ENCODE data around the gene PDE4A. TPM values are rescaled to one million over a fixed set of nuclear protein-coding genes. Genes with fewer than 3 reads are reported as not detected.

The PDE4A gene
- total and polyA plus RNA-seq, 2 of the 13 experiments (the other 11 are each of a cell fraction or from before 2014, with no cell fraction given) = 1.1 to 4.1 TPM

- TF ChIP-seq HNF1B (CRISPR knock-in tag; IDR thresholded peaks at IDR 0.05) (no peak), ATAD3A (CRISPR knock-in tag; IDR thresholded peaks at IDR 0.05) (no peak), NFRKB (IDR thresholded peaks at IDR 0.05) (no peak), ZNF274 (CRISPR knock-in tag; IDR thresholded peaks at IDR 0.05) (no peak; the same call in 1 of the 2 replicates), ZNF33B (CRISPR knock-in tag; IDR thresholded peaks at IDR 0.05) (no peak; the same call in 1 of the 2 replicates), ZNF660 (CRISPR knock-in tag; IDR thresholded peaks at IDR 0.05; ENCODE audit: borderline replicate concordance, low read depth) (no peak), ZNF577 (CRISPR knock-in tag; IDR thresholded peaks at IDR 0.05; ENCODE audit: borderline replicate concordance, low read depth) (no peak), ZMYM3 (CRISPR knock-in tag; IDR thresholded peaks at IDR 0.05) (no peak), ZFP90 (CRISPR knock-in tag; IDR thresholded peaks at IDR 0.05; ENCODE audit: borderline replicate concordance) (peak; percentile 12; the same call in 1 of the 2 replicates), SP5 (CRISPR knock-in tag; IDR thresholded peaks at IDR 0.05; ENCODE audit: borderline replicate concordance, low read depth) (no peak), KIAA2018 (CRISPR knock-in tag; IDR thresholded peaks at IDR 0.05; ENCODE audit: borderline replicate concordance) (no peak), HNF4A (CRISPR knock-in tag; IDR thresholded peaks at IDR 0.05) (no peak), ZBTB39 (CRISPR knock-in tag; IDR thresholded peaks at IDR 0.05) (no peak), ZNF205 (CRISPR knock-in tag; IDR thresholded peaks at IDR 0.05) (no peak), STAT6 (CRISPR knock-in tag; IDR thresholded peaks at IDR 0.05; ENCODE audit: borderline replicate concordance) (no peak)
These were observed 81.7 kb downstream of the PDE4A start (continued) for GRCh38 chr19:10501971-10502523.
